Suppressor macrophage treated with lipopolysaccharide for 4 hours (primary cell): ENCODE measurements around the gene PCAT6.
"Not testable (repeated sequence)": the region's sequence is repeated elsewhere in the genome, so short reads cannot be mapped to it uniquely, and the experiment has no call there.

Experiments
- DNase-seq: peaks from one replicate; pipeline ENCODE4 v3.0.0-alpha.2; 2020

Gene PCAT6

DNA sequence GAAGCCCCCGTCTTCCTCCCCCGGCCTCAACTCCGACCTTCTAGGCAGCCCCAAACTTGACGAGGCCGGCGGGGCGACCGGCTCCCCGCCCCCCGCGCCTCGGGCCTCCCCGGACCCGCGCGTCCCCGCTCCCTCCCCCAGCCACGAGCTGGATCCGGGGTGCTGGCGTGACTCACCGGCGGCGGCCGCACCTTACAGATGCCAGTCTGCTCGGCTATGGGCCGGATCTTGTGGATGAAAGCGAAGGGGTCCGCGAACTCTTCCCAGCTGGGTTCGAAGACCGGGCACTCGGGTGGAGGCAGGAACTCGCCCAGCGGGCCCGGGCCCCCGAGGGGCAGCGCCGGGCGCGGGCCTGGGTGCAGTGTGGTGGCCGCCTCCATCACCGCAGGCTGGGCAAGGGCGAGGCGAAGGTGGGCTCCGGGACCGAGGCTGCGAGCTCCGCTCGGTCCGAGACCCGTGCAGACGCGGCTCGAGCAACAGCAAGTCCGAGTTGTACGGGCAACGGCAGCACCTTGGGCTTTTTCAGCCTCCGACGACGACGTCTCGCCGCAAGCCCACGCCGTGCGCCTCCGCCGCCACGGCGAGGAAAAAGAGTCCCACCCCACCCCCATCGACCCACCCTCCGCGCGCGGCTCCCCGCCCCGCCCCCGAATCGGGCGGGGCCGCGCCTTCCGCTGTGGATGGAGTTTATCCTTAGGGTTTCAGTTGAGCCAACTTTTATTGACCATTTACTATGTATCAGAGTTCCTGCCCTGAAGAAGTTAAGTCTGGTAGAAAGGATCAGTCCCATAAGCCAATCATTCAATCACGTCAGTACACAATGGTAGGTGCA is 2.6 kb upstream of the PCAT6 start, which contains the start of gene KDM5B:
Gene KDM5B (minus strand): TSS at position 496 of the 832 bp plus-strand sequence. CDS start 116 bp downstream, at position 380.
- peak; percentile 60 for DNase-seq

DNA sequence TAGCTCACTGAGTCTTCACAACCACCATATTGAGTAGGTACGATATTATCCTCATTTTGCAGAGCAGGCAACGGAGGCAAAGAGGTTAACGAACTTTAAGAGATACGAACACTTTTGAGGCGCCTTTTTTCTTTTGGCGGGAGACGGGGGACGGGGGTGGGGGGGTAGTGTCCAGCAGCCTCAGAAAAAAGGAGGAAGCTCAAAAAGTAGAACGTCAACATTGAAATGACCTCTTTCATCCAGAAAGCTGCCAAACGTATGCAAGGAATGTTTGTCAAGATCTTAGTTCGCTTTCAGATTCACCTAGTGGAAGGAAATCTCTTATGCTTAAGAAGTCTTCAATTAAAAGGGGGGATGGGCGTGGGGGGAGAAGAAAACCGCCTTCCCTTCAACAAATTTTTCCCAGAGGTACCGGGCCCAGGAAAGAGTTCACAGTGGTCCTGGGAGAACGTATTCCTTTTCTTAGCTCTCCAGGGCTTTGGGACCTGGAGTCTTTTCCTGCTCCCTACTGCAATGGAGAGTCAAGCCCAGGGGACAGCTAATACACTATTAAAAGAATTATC is 1.1 kb upstream of the PCAT6 start:
- no peak for DNase-seq

- DNase-seq = no peak
Measured at GRCh38 chr1:202810193-202810614, 550 bp upstream of the PCAT6 start.

GRCh38 chr1:202811296-202812175 is 782 bp downstream of the PCAT6 start:
- DNase-seq = no peak

DNA sequence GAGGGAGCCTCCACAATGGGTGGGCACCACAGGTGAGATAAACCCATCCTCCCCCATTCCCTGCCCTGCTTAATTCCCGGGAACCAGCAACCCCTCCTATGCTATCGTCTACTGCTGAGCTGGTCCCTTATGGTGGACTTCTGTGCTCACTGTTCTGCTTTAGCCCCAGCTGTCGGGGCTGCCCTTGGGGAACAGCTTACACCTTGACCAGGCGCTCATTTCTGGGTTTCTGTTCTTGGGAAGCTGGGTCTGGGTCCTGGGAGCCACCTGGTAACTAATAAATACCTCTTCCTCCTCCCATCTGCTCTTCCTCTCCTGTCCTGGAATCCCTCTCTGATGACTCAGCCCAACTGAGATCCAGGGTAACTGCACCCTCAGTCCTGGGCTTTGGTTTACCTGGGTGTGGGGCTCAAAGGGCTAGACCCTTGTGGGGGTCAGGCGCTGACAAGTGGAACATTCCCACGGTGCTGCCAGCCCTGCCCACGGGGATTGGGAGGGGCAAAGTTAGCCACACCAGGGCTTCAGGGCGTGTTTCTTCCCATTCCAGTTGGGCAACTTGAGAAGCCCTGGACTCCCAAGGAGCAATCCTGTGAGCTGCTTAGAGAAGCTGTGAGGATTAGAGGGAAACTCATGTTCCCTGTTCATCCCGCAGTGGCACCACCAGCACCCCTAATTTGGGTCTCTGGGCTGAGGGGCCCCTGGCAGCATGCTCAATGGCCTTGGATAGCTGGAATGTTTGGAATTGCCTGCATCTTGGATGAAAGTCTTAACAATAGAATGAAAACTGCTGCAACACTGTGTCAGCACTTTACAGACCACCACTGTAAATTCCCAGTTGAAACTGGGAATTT is 1.6 kb downstream of the PCAT6 start:
- no peak for DNase-seq

DNA sequence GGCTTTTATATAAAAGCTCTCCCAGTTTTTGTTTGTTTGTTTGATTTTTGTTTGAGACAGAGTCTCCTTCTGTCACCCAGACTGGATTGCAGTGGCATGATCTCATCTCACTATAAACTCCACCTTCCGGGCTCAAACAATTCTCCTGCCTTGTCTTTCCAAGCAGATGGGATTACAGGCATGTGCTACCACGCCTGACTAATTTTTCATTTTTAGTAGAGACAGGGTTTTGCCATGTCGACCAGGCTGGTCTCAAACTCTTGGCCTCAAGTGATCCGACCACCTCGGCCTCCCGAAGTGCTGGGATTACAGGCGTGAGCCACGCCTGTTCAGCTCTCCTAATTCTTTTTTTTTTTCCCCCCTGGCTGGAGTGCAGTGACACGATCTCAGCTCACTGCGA is 4.4 kb downstream of the PCAT6 start:
- DNase-seq = no peak

- no peak for DNase-seq
Measured at GRCh38 chr1:202818819-202819218, 8.1 kb downstream of the PCAT6 start.

GRCh38 chr1:202821467-202821866 is 10.7 kb downstream of the PCAT6 start:
- DNase-seq = no peak

GRCh38 chr1:202825748-202826147 is 15.0 kb downstream of the PCAT6 start:
- no peak for DNase-seq

- not testable (repeated sequence) for DNase-seq
Measured at GRCh38 chr1:202829223-202829622, 18.5 kb downstream of the PCAT6 start.

GRCh38 chr1:202831906-202832305 is 21.2 kb downstream of the PCAT6 start:
- no peak for DNase-seq

DNA sequence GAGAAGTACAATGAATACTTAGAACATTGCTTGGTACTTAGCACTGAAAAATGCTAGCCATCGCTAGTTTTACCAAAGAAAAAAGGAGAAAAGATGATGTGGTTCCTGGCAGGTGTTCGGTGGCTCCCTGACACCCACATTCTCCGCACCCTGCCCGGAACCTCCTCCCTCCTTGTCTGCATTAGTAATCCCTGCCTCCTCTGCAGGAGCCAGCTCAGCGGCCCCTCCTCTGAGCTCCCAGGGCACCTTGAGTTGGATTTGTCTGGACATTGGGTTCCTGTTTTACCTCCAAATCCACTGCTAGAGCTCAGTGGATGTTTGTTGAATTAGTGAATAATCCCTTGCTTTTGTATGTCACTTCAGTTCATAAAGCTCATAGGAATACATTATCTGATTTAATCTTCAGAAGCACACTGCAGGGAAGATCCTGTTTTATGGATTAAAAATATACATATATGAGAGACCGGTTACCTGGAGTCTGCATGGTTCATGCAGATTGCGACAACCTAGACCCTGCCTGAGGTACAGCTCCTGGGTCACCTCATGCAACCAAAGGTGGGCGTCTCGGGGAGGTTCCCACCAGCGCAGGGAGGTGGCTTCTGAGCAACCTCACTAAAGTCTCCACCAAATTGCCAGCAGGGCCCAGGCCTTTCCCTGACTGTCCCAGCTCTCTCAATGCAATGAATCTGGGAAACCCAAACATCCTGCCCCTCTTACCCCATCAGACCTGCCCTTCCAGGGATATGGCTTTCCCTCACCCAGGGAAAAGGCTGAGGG is 24.2 kb downstream of the PCAT6 start:
- DNase-seq = no peak

- no peak for DNase-seq
Measured at GRCh38 chr1:202835548-202836072, 24.9 kb downstream of the PCAT6 start.

DNA sequence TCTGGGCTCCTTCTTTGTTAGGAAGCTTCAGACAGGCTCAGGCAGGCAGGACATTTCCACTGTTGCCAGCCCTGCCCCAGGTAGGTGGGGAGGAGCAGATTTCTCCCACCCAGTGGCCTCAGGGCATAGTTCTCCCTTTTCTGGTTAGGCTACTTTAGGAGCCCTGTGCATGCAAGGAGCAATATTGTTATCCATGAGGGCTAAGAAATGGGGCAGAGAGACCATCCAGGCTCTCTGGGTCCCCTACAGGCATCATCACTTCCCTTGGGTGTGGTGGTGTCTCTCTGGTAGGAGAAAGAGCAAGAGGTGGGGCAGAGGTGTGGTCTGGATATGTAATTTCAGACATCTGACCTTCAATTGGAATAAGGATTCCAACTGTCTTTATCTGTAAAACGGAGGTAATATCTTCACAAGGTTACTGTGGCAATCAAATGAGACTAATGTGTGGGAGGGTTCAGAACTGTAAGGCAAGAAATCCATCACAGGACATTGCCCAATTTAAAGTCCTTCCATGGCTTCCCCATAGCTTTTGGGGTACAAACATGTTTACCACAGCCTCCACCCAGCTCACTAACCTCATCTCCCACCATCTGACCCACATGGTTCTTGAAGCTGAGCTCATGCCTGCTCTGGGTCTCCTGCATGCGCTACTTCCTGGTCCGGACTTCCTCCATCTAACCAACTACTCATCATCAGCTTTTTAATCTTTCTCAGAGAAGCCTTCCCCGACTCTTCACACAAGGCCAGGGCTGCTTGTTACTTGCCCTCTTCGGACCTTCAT is 26.1 kb downstream of the PCAT6 start:
- peak; percentile 83 for DNase-seq

DNA sequence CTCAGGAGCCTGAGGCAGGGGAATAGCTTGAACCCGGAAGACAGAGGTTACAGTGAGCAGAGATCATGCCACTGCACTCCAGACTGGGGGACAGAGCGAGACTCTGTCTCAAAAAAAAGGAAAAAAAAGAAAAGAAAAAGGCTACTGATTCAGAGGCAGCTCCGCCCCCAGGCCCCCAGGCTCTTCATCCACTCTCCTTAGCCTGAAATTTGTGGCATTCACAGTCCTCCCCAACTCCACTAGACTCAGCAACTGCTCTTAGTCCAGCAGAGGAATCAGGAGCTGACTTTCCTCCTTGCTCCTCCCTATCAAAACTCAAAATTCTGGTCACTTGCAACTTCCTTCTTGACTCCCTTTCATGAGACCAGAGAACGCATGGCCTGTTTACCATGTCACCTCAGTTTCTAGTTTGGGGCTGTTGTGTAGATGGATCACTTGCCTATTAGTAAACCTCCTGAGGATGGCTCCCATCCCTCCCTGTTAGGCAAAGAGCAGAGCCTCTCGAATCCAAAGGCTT is 27.1 kb downstream of the PCAT6 start:
- peak; percentile 25 for DNase-seq

- DNase-seq = no peak
Measured at GRCh38 chr1:202843081-202843480, 32.3 kb downstream of the PCAT6 start.

- DNase-seq = no peak
Measured at GRCh38 chr1:202844259-202844658, 33.5 kb downstream of the PCAT6 start.

DNA sequence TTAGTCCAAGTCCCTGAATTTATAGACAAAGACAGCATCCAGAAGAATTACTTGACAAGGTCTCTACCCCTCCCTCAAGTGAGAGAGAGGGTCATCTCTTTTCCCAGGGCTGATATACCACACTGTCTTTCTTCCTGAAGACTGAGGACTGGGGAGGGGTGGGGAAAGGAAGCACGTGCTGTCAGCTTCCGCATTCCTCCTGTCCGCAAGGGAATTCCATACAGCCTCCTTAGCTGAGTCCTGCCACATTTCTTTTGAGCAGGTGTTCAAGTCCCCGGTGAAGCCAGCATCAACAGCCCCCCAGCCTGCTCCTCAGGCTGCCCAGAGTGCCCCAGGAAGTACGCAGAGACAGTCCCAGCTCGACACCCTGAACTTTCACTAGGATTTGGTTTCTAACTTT is 34.2 kb downstream of the PCAT6 start:
- no peak for DNase-seq

DNA sequence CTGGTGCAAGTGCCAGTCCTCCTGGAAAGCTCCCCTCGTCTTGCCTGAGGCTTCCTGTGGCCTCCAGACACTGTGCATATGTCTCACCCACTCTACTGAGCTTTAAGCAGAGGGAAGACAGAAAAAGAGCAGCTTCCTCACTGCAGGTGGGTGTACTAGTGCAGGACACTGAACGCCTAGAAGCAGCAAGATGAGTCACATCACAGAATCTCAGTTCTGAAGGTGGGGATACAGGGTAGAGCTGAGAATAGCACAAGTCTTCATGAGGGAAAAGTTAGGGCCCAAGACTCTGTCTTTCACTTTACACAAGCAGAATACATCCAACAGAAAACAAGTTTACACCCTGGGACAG is 37.4 kb downstream of the PCAT6 start:
- no peak for DNase-seq

- no peak for DNase-seq
Measured at GRCh38 chr1:202850593-202851362, 40.0 kb downstream of the PCAT6 start.
